Upper lobe of left lung (tissue), 4 donors: Measurements from ENCODE around the gene UNC5C.

Experiments used
- EP300 ChIP-seq, 4 donors: sonication (generic); formaldehyde crosslinking; IDR thresholded peaks; one replicate each; pipeline ENCODE4 v1.5.1; 2017; ENCODE audit warnings: antibody characterized with exemption in 4 of 4, control low read depth in 2 of 4
- POLR2A ChIP-seq, 4 donors: fragments of 450-650 bp; IDR thresholded peaks; one replicate each; pipeline ENCODE4 v1.5.1; 2016 to 2017; ENCODE audit warnings: antibody characterized with exemption in 4 of 4, mild to moderate bottlenecking in 2 of 4
- POLR2AphosphoS5 ChIP-seq, 2 donors: sonication (generic); formaldehyde crosslinking; IDR thresholded peaks; one replicate each; pipeline ENCODE4 v1.5.1; 2017; ENCODE audit warnings: antibody characterized with exemption in 2 of 2
- TF ChIP-seq, protein P1 (sequence below), 6 experiments: fragments of 450-650 bp in 4 of 6; fragments of 200-600 bp in 2 of 6; sonication (generic) in 2 of 6; IDR thresholded peaks; one replicate each; pipeline ENCODE4 v1.5.1; 2016 to 2019; ENCODE audit warnings: antibody characterized with exemption in 6 of 6

DNA sequence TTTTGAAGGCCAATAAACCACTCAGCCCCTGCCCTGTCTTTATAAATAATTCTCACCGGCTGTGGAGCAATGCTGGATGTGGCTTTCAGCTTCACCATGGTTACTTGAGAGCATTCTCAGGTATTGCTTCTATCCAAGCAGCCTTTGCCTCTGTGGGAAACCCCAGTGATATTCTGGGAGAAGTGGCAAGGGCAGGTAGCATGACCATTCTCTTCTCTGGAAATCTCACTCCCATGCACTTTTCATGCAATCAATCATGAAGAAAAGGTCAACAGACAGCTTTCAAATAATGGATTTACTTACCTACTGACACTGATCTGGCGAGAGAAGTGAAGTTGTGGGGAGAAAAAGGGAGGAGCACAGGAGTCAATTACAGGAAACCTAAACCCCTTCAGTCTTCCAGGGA, 49.5 kb downstream of the UNC5C start:
- TF ChIP-seq, protein P1, sequence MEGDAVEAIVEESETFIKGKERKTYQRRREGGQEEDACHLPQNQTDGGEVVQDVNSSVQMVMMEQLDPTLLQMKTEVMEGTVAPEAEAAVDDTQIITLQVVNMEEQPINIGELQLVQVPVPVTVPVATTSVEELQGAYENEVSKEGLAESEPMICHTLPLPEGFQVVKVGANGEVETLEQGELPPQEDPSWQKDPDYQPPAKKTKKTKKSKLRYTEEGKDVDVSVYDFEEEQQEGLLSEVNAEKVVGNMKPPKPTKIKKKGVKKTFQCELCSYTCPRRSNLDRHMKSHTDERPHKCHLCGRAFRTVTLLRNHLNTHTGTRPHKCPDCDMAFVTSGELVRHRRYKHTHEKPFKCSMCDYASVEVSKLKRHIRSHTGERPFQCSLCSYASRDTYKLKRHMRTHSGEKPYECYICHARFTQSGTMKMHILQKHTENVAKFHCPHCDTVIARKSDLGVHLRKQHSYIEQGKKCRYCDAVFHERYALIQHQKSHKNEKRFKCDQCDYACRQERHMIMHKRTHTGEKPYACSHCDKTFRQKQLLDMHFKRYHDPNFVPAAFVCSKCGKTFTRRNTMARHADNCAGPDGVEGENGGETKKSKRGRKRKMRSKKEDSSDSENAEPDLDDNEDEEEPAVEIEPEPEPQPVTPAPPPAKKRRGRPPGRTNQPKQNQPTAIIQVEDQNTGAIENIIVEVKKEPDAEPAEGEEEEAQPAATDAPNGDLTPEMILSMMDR (IDR thresholded peaks at IDR 0.05) = no peak
- TF ChIP-seq EP300 (IDR thresholded peaks at IDR 0.05) (no peak), POLR2A (IDR thresholded peaks at IDR 0.05) (no peak), POLR2AphosphoS5 (IDR thresholded peaks at IDR 0.05) (no peak)
